Endothelial cell of umbilical vein (primary cell): ENCODE results near the gene LFNG. TPM values are rescaled to one million over a fixed set of nuclear protein-coding genes. Genes with fewer than 3 reads are reported as not detected.

ENCODE experiments used
- BruUV-seq: library from RNA; stranded (reverse); fragments of 400-500 nt; replicated peaks from 2 replicates; lab custom pipeline; 2021; lab: Mats Ljungman, UMichigan
- CTCF ChIA-PET: fragments of 300-600, 350-600 bp; sonication (Branson Sonifier 250); formaldehyde crosslinking; loops from one replicate; lab custom pipeline; 2021; ENCODE audit warnings: antibody characterized with exemption, inconsistent platforms; lab: Charles Lee
- POLR2A ChIA-PET: fragments of 300-600, 350-600 bp; sonication (Branson Sonifier 250); formaldehyde crosslinking; loops from one replicate; lab custom pipeline; 2021; ENCODE audit warnings: antibody characterized with exemption, inconsistent platforms; lab: Charles Lee
- DNase-seq: peaks from one replicate; pipeline ENCODE4 v3.0.0-alpha.2; 2011; ENCODE audit warnings: low read depth, low spot score
- FAIRE-seq: peaks from 2 replicates; lab custom pipeline; 2011; peaks lifted over from hg19 to GRCh38; lab: Jason Lieb, UNC
- H2AFZ ChIP-seq: 2 replicates; pipeline ENCODE4 v1.6.0; 2012; ENCODE audit warnings: low read depth, low read length, control low read depth, inconsistent platforms
- H3K27ac ChIP-seq: 2 replicates; pipeline ENCODE4 v1.5.1; 2011; ENCODE audit warnings: low read depth, mild to moderate bottlenecking, control low read depth, low read length, moderate library complexity; ENCODE audit not compliant: insufficient read depth
- H3K27me3 ChIP-seq, 2 experiments: 2 replicates each; pipeline versions ENCODE4 v1.6.0 to v1.6.1; 2011; ENCODE audit warnings: low read length in 2 of 2, mixed read lengths in 1 of 2; ENCODE audit not compliant: control insufficient read depth in 2 of 2, insufficient read depth in 2 of 2
- H3K36me3 ChIP-seq, 2 experiments: 2 replicates in 1 of 2; 3 replicates in 1 of 2; pipeline ENCODE4 v1.5.1; 2011; ENCODE audit warnings: low read length in 2 of 2, mild to moderate bottlenecking in 1 of 2, moderate library complexity in 1 of 2; ENCODE audit not compliant: control insufficient read depth in 2 of 2, insufficient read depth in 2 of 2; ENCODE audit errors: extremely low read depth in 1 of 2
- H3K4me1 ChIP-seq: 3 replicates; pipeline ENCODE4 v1.5.1; 2011; ENCODE audit warnings: mild to moderate bottlenecking, low read length; ENCODE audit not compliant: control insufficient read depth, insufficient read depth; ENCODE audit errors: extremely low read depth
- H3K4me2 ChIP-seq: 2 replicates; pipeline ENCODE4 v1.6.1; 2011; ENCODE audit warnings: low read length, control low read depth, mixed read lengths; ENCODE audit not compliant: insufficient read depth
- H3K4me3 ChIP-seq, 3 experiments: fragments of 200-600 bp in 1 of 3; sonication (generic), shearing (Covaris generic) in 1 of 3; replicated peaks in 1 of 3; 2 replicates each; pipeline ENCODE4 v1.5.1; 2011 to 2016; ENCODE audit warnings: control low read depth in 3 of 3, low read length in 3 of 3, mild to moderate bottlenecking in 2 of 3, inconsistent platforms in 1 of 3, low read depth in 1 of 3, moderate library complexity in 1 of 3; ENCODE audit not compliant: insufficient read depth in 1 of 3
- H3K79me2 ChIP-seq: 2 replicates; pipeline ENCODE4 v1.6.0; 2012; ENCODE audit warnings: low read length, inconsistent platforms; ENCODE audit not compliant: control insufficient read depth, insufficient read depth
- H3K9ac ChIP-seq: replicated peaks from 2 replicates; pipeline ENCODE3; 2011; ENCODE audit warnings: low read length, control low read depth; ENCODE audit not compliant: insufficient read depth; ENCODE audit errors: extremely low read depth
- H3K9me1 ChIP-seq: replicated peaks from 3 replicates; pipeline ENCODE4 v1.6.0; 2011; ENCODE audit warnings: mild to moderate bottlenecking, low read length; ENCODE audit not compliant: control insufficient read depth, insufficient read depth; ENCODE audit errors: extremely low read depth
- H3K9me3 ChIP-seq: replicated peaks from 2 replicates; pipeline ENCODE4 v1.5.1; 2012; ENCODE audit warnings: low read length, inconsistent platforms; ENCODE audit not compliant: control insufficient read depth, insufficient read depth
- H4K20me1 ChIP-seq: replicated peaks from 2 replicates; pipeline ENCODE3; 2011; ENCODE audit warnings: mild to moderate bottlenecking, low read length; ENCODE audit not compliant: control insufficient read depth, insufficient read depth; ENCODE audit errors: extremely low read depth
- CTCF ChIP-seq, 2 donors: IDR thresholded peaks; 1 replicate in 1 of 2; 2 replicates in 1 of 2; pipeline ENCODE4 v1.5.1; 2011; ENCODE audit warnings: low read length in 2 of 2, mild to moderate bottlenecking in 2 of 2, moderate library complexity in 2 of 2, control low read depth in 1 of 2, inconsistent platforms in 1 of 2, low read depth in 1 of 2; ENCODE audit not compliant: insufficient read depth in 1 of 2; ENCODE audit errors: extremely low read depth in 1 of 2
- EZH2 ChIP-seq: IDR thresholded peaks from 2 replicates; pipeline ENCODE4 v1.6.1; 2012; ENCODE audit warnings: borderline replicate concordance, low read depth, mild to moderate bottlenecking, moderate library complexity, low read length, inconsistent platforms; ENCODE audit not compliant: severe bottlenecking
- FOS ChIP-seq: IDR thresholded peaks from 2 replicates; pipeline ENCODE4 v1.6.1; 2011; ENCODE audit warnings: mild to moderate bottlenecking, low read length, moderate library complexity, borderline replicate concordance; ENCODE audit not compliant: insufficient read depth
- GATA2 ChIP-seq: IDR thresholded peaks from 2 replicates; pipeline ENCODE4 v1.7.0; 2011; ENCODE audit warnings: low read depth, mild to moderate bottlenecking, moderate library complexity, mixed read lengths, low read length; ENCODE audit not compliant: insufficient read length, insufficient read depth
- JUN ChIP-seq: IDR thresholded peaks from 2 replicates; pipeline ENCODE4 v1.6.1; 2011; ENCODE audit warnings: borderline replicate concordance, low read depth; ENCODE audit not compliant: insufficient read length, insufficient read depth
- MAX ChIP-seq: IDR thresholded peaks from 2 replicates; pipeline ENCODE4 v1.6.1; 2011; ENCODE audit not compliant: insufficient read depth, insufficient read length
- MYC ChIP-seq: IDR thresholded peaks from one replicate; pipeline ENCODE4 v1.6.1; 2011; ENCODE audit warnings: mild to moderate bottlenecking, low read depth, low read length
- POLR2A ChIP-seq: IDR thresholded peaks from 2 replicates; pipeline ENCODE4 v1.6.1; 2012; ENCODE audit warnings: low read depth, mild to moderate bottlenecking, control low read depth, low read length
- POLR2AphosphoS5 ChIP-seq: IDR thresholded peaks from 2 replicates; pipeline ENCODE4 v1.6.1; 2012; ENCODE audit warnings: low read depth, mild to moderate bottlenecking, control low read depth, low read length, moderate library complexity; ENCODE audit not compliant: insufficient read depth
- dilution Hi-C: fragments of 300-500 bp; cut with MboI; formaldehyde crosslinking; loops from one replicate; pipeline ENCODE4 v1.15.0; 2019; ENCODE audit warnings: low sequenced_read_pairs; ENCODE audit not compliant: extremely low pct_ligation_motif_present
- intact Hi-C: fragments of 100-400 bp; cut with micrococcal nuclease; formaldehyde crosslinking; loops from one replicate; pipeline ENCODE4 v1.10.0; 2022
- polyA plus RNA-seq, 4 experiments: library from polyadenylated mRNA; depleted of rRNA in 3 of 4; stranded (reverse) in 3 of 4; unstranded in 1 of 4; fragments of >200 nt; gene quantifications; 2 replicates each; pipeline versions ENCODE4 v1.2.1 to v1.2.3, GENCODE V29; 2011 to 2012; ENCODE audit warnings: missing spikeins in 1 of 4
- total RNA-seq: library from RNA; stranded (reverse); gene quantifications from 2 replicates; pipeline ENCODE4 v1.2.3, GENCODE V29; 2021

The LFNG gene
- total and polyA plus RNA-seq, 2 donors (not counting 3 experiments of a cell fraction or from before 2014, with no cell fraction given): 12.6 to 13.1 TPM

GRCh38 chr7:2499719-2500430 lies 19.7 kb upstream of the LFNG start:
- no peak overlapping the region for H3K9ac ChIP-seq
- TF ChIP-seq MAX (no peak), MYC (no peak), FOS (no peak), JUN (no peak), CTCF (IDR thresholded peaks at IDR 0.05; ENCODE audit: extremely low read depth in 1 of 2, insufficient read depth in 1 of 2, low read depth in 1 of 2, low read length in 2 of 2) (no peak), EZH2 (no peak), POLR2AphosphoS5 (no peak), GATA2 (no peak), POLR2A (no peak)
- no peaks in the 10 kb centered on the region for H3K4me1 ChIP-seq
- intact Hi-C loops (no loop called here), dilution Hi-C loops (no loop called here)
- H4K20me1 ChIP-seq: no peaks in the 10 kb centered on the region
- POLR2A ChIA-PET: no interaction called here
- no peak overlapping the region for H3K27ac ChIP-seq
- BruUV-seq: no TSS peak
- FAIRE-seq (no peak), DNase-seq (no peak)
- no peak overlapping the region for H2AFZ ChIP-seq
- H3K4me3 ChIP-seq: no peak overlapping the region
- H3K79me2 ChIP-seq: no peaks in the 10 kb centered on the region
- H3K9me1 ChIP-seq: no peaks in the 10 kb centered on the region
- no peak overlapping the region for H3K4me2 ChIP-seq
- H3K9me3 ChIP-seq: no peaks in the 10 kb centered on the region
- no peaks in the 10 kb centered on the region for H3K36me3 ChIP-seq
- H3K27me3 ChIP-seq: no peaks in the 10 kb centered on the region
- CTCF ChIA-PET: interaction anchor here (2.5 kb wide), 1 partner anchor 31 kb away, joined by 16 read pairs; no protein-coding TSS in a partner anchor
